NCI-H774 (cell line): ENCODE data around the gene STEEP1.
A peak's percentile ranks its signal among the peaks of the same experiment; 100 is the strongest.

ENCODE experiments used
- DNase-seq: peaks from one replicate; lab custom pipeline; 2025; lab: John Stamatoyannopoulos, UW

STEEP1 gene

DNA sequence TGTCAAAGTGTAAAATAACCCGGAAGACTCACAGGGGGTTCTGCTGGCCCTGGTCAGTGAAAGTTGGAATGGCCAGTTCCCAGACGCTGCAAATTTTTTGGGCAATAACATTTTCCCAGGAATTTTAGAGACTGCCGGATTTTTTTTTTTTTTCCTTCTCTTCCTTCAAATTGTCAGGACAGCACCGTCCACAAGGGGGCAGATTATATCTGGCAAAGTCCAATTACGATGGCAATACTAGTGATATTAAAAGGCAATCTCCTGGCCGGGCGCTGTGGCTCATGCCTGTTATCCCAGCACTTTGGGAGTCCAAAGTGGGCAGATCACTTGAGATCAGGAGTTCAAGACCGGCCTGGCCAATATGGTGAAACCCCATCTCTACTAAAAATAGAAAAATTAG is 76.5 kb downstream of the STEEP1 start:
- peak; percentile 41 for DNase-seq
